HG02970 (cell line): Measurements from ENCODE around the gene TYMS.

Experiments
- ATAC-seq: cut with Tn5 transposase; IDR thresholded peaks from one replicate; pipeline ENCODE4 v1.9.1; 2021; ENCODE audit warnings: mild to moderate bottlenecking, moderate library complexity, moderate number of reproducible peaks; ENCODE audit not compliant: unreplicated experiment, low FRiP score

TYMS gene

DNA sequence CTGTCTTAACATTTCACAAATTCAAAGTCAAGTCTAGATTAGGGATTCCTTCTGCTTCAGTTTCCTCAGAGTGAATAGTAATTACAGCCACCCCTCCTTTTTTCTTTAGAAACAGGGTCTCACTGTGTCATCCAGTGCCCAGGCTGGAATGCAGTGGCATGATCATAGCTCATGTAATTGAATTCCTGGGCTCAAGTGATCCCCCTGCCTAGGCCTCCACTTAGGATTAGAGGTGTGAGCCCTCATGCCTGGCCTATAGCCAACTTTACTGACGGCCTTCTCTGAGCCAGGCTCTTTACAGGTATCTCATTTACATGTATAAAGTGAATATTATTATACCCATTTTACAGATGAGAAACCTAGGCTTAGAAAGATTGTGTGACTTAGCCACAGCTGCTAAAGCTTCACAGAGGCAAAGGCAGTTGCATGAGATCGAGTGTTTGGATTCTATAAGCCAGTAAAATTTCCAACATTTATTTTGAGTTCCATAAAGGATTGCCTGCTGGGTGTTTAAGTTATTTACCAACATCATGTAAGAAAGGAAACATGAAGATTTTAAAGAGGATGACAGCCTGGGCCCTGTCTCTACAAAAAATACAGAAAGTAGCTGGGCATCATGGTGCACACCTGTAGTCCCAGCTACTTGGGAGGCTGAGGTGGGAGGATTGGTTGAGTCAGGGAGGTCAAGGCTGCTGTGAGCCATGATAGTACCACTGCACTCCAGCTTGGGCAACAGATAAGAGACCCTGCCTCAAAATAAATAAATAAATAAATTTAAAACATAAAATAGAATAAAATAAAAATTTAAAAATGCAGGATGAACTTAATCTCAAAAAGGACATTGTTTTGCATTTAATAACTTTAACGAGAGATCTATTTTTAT, 53.2 kb downstream of the TYMS start:
- no peak for ATAC-seq

DNA sequence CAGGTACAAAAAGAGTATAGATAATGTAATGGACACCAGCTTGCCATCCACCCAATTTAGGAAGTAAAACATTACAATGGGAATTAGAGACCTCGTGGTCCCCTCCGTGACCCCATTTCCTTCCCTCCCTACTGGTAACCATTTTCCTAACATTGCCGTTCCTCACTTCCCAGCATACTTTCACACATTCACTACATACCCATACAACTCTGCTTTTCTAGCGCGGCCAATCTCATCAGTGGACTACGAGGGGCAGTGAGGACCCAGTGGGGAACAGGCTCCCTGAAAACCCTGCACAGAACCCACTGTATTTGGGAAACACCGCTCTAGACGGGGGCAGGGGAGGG, 53.8 kb downstream of the TYMS start:
- no peak for ATAC-seq

DNA sequence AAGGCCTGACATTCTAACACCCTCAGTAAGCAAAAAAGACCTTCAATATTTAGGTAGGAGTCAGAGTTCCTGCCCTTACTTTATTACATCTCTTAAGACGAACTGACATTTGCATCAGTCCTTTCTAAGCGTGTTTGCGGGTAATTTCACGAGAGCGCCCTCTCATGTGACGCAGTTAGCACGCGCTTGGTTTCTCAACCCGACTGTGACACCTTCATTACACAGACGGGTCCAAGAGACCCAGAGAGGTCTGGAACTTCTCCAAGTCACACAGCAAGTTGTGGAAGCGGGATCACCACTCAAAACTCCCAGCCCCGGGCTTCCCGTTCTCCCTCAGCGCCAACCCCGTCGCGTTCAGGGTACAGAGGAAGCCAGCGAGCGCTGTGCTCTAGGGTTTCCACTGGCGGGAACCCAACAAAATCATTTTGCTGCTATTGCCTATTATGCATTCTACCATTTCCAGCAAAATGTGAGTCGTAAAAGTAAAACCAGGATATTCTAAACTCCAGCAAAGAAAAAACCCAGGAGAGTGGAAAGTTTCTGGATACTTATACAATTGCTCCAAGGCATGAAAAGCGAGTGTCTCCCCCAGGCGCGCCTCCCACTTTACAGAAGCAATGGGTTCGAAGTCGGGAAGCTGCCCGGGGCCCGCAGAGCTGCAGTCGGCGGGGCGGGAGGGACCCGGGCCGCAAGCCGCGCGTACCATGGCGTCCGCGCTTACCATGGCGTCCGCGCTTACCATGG, 54.4 kb downstream of the TYMS start:
- no peak for ATAC-seq

GRCh38 chr18:712401-713134, 55.1 kb downstream of the TYMS start, which contains the start of gene ENOSF1:
Gene ENOSF1, minus strand, starts transcription at chr18:712630. Its CDS starts 43 bp downstream, at chr18:712587.
- peak; percentile 85 for ATAC-seq

- ATAC-seq, result no peak
These were observed 55.7 kb downstream of the TYMS start for GRCh38 chr18:713135-713490.

- no peak for ATAC-seq
These were observed 58.2 kb downstream of the TYMS start for GRCh38 chr18:715626-716025.

- ATAC-seq, result no peak
These were observed 59.5 kb downstream of the TYMS start for GRCh38 chr18:717003-717402.
